Keratinocyte (primary cell): ENCODE measurements around the gene RAB8B. TPM values are rescaled to one million over a fixed set of nuclear protein-coding genes. Genes with fewer than 3 reads are reported as not detected.
A peak's percentile ranks its signal among the peaks of the same experiment; 100 is the strongest.

Source experiments
- DNase-seq: peaks from one replicate; pipeline ENCODE4 v3.0.0-alpha.2; 2011; ENCODE audit warnings: low read depth, missing footprints, low spot score
- FAIRE-seq: peaks from 2 replicates; lab custom pipeline; 2011; peaks lifted over from hg19 to GRCh38; lab: Jason Lieb, UNC
- H2AFZ ChIP-seq: 2 replicates; pipeline ENCODE4 v1.6.0; 2012; ENCODE audit warnings: low read length, control low read depth, inconsistent platforms; ENCODE audit not compliant: control insufficient read depth
- H3K27ac ChIP-seq: 2 replicates; pipeline ENCODE4 v1.5.1; 2011; ENCODE audit warnings: low read length; ENCODE audit not compliant: control insufficient read depth, insufficient read depth
- H3K27me3 ChIP-seq: 3 replicates; pipeline ENCODE4 v1.6.0; 2011; ENCODE audit warnings: low read length; ENCODE audit not compliant: control insufficient read depth, insufficient read depth; ENCODE audit errors: extremely low read depth
- H3K36me3 ChIP-seq, 2 experiments: 2 replicates in 1 of 2; 3 replicates in 1 of 2; pipeline ENCODE4 v1.5.1; 2011; ENCODE audit warnings: low read length in 2 of 2, mild to moderate bottlenecking in 1 of 2; ENCODE audit not compliant: control insufficient read depth in 2 of 2, insufficient read depth in 2 of 2; ENCODE audit errors: extremely low read depth in 1 of 2
- H3K4me1 ChIP-seq: 3 replicates; pipeline ENCODE4 v1.5.1; 2011; ENCODE audit warnings: low read length; ENCODE audit not compliant: control insufficient read depth, insufficient read depth; ENCODE audit errors: extremely low read depth
- H3K4me2 ChIP-seq: 3 replicates; pipeline ENCODE4 v1.6.0; 2011; ENCODE audit warnings: low read depth, low read length; ENCODE audit not compliant: control insufficient read depth, insufficient read depth; ENCODE audit errors: extremely low read depth
- H3K4me3 ChIP-seq, 3 experiments: fragments of 200-600 bp in 1 of 3; sonication (generic) in 1 of 3; 2 replicates in 2 of 3; 3 replicates in 1 of 3; pipeline ENCODE4 v1.5.1; 2011 to 2016; ENCODE audit warnings: low read length in 3 of 3, mild to moderate bottlenecking in 3 of 3, control low read depth in 2 of 3, inconsistent platforms in 1 of 3, low read depth in 1 of 3, mixed read lengths in 1 of 3, mixed run types in 1 of 3, moderate library complexity in 1 of 3; ENCODE audit not compliant: control insufficient read depth in 2 of 3, insufficient read depth in 2 of 3; ENCODE audit errors: extremely low read depth in 1 of 3
- H3K79me2 ChIP-seq: 2 replicates; pipeline ENCODE4 v1.6.0; 2012; ENCODE audit warnings: low read length; ENCODE audit not compliant: control insufficient read depth, insufficient read depth
- H3K9ac ChIP-seq: 3 replicates; pipeline ENCODE4 v1.6.0; 2011; ENCODE audit warnings: low read length; ENCODE audit not compliant: control insufficient read depth, insufficient read depth; ENCODE audit errors: extremely low read depth
- H3K9me1 ChIP-seq: 3 replicates; pipeline ENCODE4 v1.6.0; 2011; ENCODE audit warnings: low read length; ENCODE audit not compliant: control insufficient read depth, insufficient read depth; ENCODE audit errors: extremely low read depth
- H3K9me3 ChIP-seq: 2 replicates; pipeline ENCODE4 v1.5.1; 2012; ENCODE audit warnings: low read depth, low read length; ENCODE audit not compliant: control insufficient read depth
- H4K20me1 ChIP-seq: 3 replicates; pipeline ENCODE4 v1.6.0; 2011; ENCODE audit warnings: low read length; ENCODE audit not compliant: control insufficient read depth, insufficient read depth; ENCODE audit errors: extremely low read depth
- EZH2 ChIP-seq: IDR thresholded peaks from one replicate; pipeline ENCODE4 v1.6.1; 2012; ENCODE audit warnings: inconsistent platforms, mild to moderate bottlenecking, low read length, moderate library complexity
- dilution Hi-C: fragments of 300-500 bp; cut with MboI; formaldehyde crosslinking; loops from one replicate; pipeline ENCODE4 v1.7.0; 2020; ENCODE audit warnings: low sequenced_read_pairs; ENCODE audit not compliant: extremely low pct_ligation_motif_present
- polyA plus RNA-seq, 5 experiments: library from polyadenylated mRNA; depleted of rRNA in 3 of 5; stranded (reverse) in 3 of 5; stranded (forward) in 1 of 5; unstranded in 1 of 5; fragments of >200 nt; gene quantifications; 1 replicate in 1 of 5; 2 replicates in 3 of 5; 3 replicates in 1 of 5; pipeline versions ENCODE4 v1.2.1 to v1.2.3, GENCODE V29; 2011 to 2012; ENCODE audit warnings: missing spikeins in 2 of 5, low read depth in 1 of 5, low replicate concordance in 1 of 5
- TF ChIP-seq, protein P1 (sequence below), 3 experiments: IDR thresholded peaks in 1 of 3; conservative IDR thresholded peaks in 1 of 3; optimal IDR thresholded peaks in 1 of 3; 2 replicates in 2 of 3; 3 replicates in 1 of 3; pipeline versions ENCODE3 to v1.5.1; 2011; ENCODE audit warnings: low read length in 3 of 3, mild to moderate bottlenecking in 3 of 3, moderate library complexity in 2 of 3, control low read depth in 1 of 3, inconsistent platforms in 1 of 3; ENCODE audit not compliant: insufficient read depth in 2 of 3; ENCODE audit errors: extremely low read depth in 1 of 3

The RAB8B gene
- polyA plus RNA-seq, 1 donor (not counting 4 experiments of a cell fraction or from before 2014, with no cell fraction given) = 31.2 TPM

DNA sequence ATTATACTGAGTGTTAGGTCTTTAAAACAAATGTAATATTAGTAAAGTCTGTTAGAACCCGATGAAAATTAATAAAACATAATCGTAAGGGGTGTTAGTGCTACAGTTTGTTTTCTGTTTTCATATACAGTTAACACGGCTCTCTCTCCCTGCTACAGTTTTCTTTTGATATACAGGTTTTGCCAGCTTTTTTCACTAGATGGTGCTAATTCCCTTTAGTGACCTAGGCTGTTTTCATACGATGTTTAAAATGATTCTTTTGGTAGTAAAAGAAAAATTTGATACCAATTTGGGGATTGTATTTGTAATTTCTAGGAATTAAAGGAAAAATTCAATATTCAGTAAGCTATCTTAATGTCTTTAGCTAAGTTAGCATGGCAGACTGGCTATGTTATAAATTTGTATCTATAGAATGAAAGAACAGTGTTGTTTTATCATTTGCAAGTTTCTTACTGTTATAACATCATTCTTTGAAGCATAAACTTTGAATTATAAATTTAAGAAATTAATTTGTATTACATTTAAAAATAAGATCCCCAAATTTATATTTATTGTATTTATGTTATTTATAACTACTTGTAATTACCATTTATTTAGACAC, 99.5 kb downstream of the RAB8B start:
- H3K79me2 ChIP-seq = no peaks in the 10 kb centered on the region
- H3K36me3 ChIP-seq = peaks cover 0 to 9% of the 10 kb centered on the region in 2 experiments
- no peak overlapping the region for H3K4me2 ChIP-seq
- no peak overlapping the region for H3K27ac ChIP-seq
- no peak overlapping the region for H2AFZ ChIP-seq
- no peak overlapping the region for H3K9ac ChIP-seq
- dilution Hi-C loops = no loop called here
- H3K27me3 ChIP-seq = no peaks in the 10 kb centered on the region
- no peaks in the 10 kb centered on the region for H3K9me1 ChIP-seq
- no peak for DNase-seq
- H4K20me1 ChIP-seq = no peaks in the 10 kb centered on the region
- H3K4me1 ChIP-seq = peaks cover 8% of the 10 kb centered on the region
- no peak overlapping the region for H3K4me3 ChIP-seq
- H3K9me3 ChIP-seq = no peaks in the 10 kb centered on the region
- TF ChIP-seq, protein P1, sequence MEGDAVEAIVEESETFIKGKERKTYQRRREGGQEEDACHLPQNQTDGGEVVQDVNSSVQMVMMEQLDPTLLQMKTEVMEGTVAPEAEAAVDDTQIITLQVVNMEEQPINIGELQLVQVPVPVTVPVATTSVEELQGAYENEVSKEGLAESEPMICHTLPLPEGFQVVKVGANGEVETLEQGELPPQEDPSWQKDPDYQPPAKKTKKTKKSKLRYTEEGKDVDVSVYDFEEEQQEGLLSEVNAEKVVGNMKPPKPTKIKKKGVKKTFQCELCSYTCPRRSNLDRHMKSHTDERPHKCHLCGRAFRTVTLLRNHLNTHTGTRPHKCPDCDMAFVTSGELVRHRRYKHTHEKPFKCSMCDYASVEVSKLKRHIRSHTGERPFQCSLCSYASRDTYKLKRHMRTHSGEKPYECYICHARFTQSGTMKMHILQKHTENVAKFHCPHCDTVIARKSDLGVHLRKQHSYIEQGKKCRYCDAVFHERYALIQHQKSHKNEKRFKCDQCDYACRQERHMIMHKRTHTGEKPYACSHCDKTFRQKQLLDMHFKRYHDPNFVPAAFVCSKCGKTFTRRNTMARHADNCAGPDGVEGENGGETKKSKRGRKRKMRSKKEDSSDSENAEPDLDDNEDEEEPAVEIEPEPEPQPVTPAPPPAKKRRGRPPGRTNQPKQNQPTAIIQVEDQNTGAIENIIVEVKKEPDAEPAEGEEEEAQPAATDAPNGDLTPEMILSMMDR (optimal IDR thresholded peaks at IDR 0.05 in 1 of 3, IDR thresholded peaks at IDR 0.05 in 1 of 3, conservative IDR thresholded peaks at IDR 0.05 in 1 of 3; ENCODE audit: extremely low read depth in 1 of 3, insufficient read depth in 2 of 3, low read length in 3 of 3) = peak in 2 of 3 experiments; percentile 48 to 67
- TF ChIP-seq EZH2 = no peak
- FAIRE-seq = peak; percentile 13

DNA sequence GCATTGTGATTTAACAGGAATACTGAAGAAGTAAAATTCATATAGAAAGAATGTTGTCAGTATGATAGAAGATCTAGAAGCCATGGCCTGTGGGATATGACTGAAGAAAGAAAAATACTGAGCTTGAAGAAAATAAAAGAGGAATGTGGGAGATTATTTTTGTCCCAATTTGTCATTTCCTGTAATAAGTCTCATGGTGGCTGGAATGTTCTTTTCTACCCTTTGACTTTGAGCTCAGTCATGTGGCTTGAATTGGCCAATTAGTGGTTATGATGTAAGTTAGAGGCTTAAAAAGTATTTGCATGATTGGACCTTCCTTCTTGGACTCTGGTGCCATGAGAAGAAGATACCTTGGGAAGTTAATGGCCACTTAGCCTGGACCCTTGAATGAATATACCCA, 102.1 kb downstream of the RAB8B start:
- Histone ChIP-seq H3K27ac (no peak overlapping the region), H3K4me1 (peaks cover 8% of the 10 kb centered on the region), H3K27me3 (no peaks in the 10 kb centered on the region), H2AFZ (peak overlapping the region; percentile 36), H3K79me2 (no peaks in the 10 kb centered on the region), H3K9me3 (no peaks in the 10 kb centered on the region), H3K9me1 (no peaks in the 10 kb centered on the region), H3K9ac (no peak overlapping the region), H4K20me1 (no peaks in the 10 kb centered on the region), H3K4me3 (no peak overlapping the region), H3K4me2 (peak overlapping the region; percentile 1), H3K36me3 (peaks cover 0 to 6% of the 10 kb centered on the region in 2 experiments)
- DNase-seq (no peak), FAIRE-seq (no peak)
- dilution Hi-C loops = no loop called here
- no peak for TF ChIP-seq EZH2
- TF ChIP-seq, protein P1 (optimal IDR thresholded peaks at IDR 0.05 in 1 of 3, IDR thresholded peaks at IDR 0.05 in 1 of 3, conservative IDR thresholded peaks at IDR 0.05 in 1 of 3; ENCODE audit: extremely low read depth in 1 of 3, insufficient read depth in 2 of 3, low read length in 3 of 3) = no peak
